HEK293T (cell line): Measurements from ENCODE around the gene HHIPL1.

Source experiments
- CTCF ChIA-PET: fragments of 350-600 bp; formaldehyde crosslinking; extraction: SDS; loops from one replicate; lab custom pipeline; 2021; ENCODE audit warnings: antibody characterized with exemption, inconsistent platforms; lab: Yijun Ruan, JAX
- POLR2A ChIA-PET: fragments of 350-600 bp; formaldehyde crosslinking; extraction: SDS; loops from one replicate; lab custom pipeline; 2020; ENCODE audit warnings: antibody characterized with exemption, inconsistent platforms; lab: Yijun Ruan, JAX
- DNase-seq: peaks from one replicate; pipeline ENCODE4 v3.0.0; 2012; ENCODE audit warnings: mixed read lengths; ENCODE audit errors: extremely low spot score
- ARNT ChIP-seq: fragments of 450-650 bp; IDR thresholded peaks from 2 replicates; pipeline ENCODE4 v1.6.1; 2017; ENCODE audit warnings: mild to moderate bottlenecking
- BHLHE40 ChIP-seq: fragments of 450-650 bp; IDR thresholded peaks from 2 replicates; pipeline ENCODE4 v1.6.1; 2016; ENCODE audit warnings: mild to moderate bottlenecking, moderate library complexity, borderline replicate concordance
- CTBP1 ChIP-seq: fragments of 450-650 bp; IDR thresholded peaks from 2 replicates; pipeline ENCODE4 v1.6.1; 2016; ENCODE audit warnings: borderline replicate concordance
- ELF4 ChIP-seq: fragments of 450-650 bp; IDR thresholded peaks from 2 replicates; pipeline ENCODE4 v1.6.1; 2017; ENCODE audit warnings: antibody characterized with exemption
- FOXA1 ChIP-seq: fragments of 450-650 bp; IDR thresholded peaks from 2 replicates; pipeline ENCODE4 v1.6.1; 2016; ENCODE audit warnings: mild to moderate bottlenecking
- FOXK2 ChIP-seq: fragments of 450-650 bp; IDR thresholded peaks from 2 replicates; pipeline ENCODE4 v1.6.1; 2016; ENCODE audit warnings: mild to moderate bottlenecking
- FOXM1 ChIP-seq: fragments of 450-650 bp; IDR thresholded peaks from 2 replicates; pipeline ENCODE4 v1.6.1; 2017; ENCODE audit warnings: mild to moderate bottlenecking, borderline replicate concordance
- HDGF ChIP-seq: fragments of 450-650 bp; IDR thresholded peaks from 2 replicates; pipeline ENCODE4 v1.6.1; 2017; ENCODE audit warnings: antibody characterized with exemption, borderline replicate concordance
- L3MBTL2 ChIP-seq: fragments of 450-650 bp; conservative IDR thresholded peaks from 2 replicates; pipeline ENCODE4 v1.6.1; 2016; ENCODE audit warnings: mild to moderate bottlenecking
- LEF1 ChIP-seq: fragments of 450-650 bp; IDR thresholded peaks from 2 replicates; pipeline ENCODE4 v1.6.1; 2017; ENCODE audit warnings: mild to moderate bottlenecking, borderline replicate concordance
- NFRKB ChIP-seq: fragments of 450-650 bp; IDR thresholded peaks from 2 replicates; pipeline ENCODE4 v1.6.1; 2016; ENCODE audit warnings: mild to moderate bottlenecking, moderate library complexity
- SP1 ChIP-seq: fragments of 450-650 bp; IDR thresholded peaks from 2 replicates; pipeline ENCODE4 v1.6.1; 2017
- SUZ12 ChIP-seq: fragments of 450-650 bp; IDR thresholded peaks from 2 replicates; pipeline ENCODE4 v1.6.1; 2016; ENCODE audit warnings: mild to moderate bottlenecking
- TARDBP ChIP-seq: fragments of 450-650 bp; IDR thresholded peaks from 2 replicates; pipeline ENCODE4 v1.6.1; 2016
- ZNF384 ChIP-seq: fragments of 450-650 bp; IDR thresholded peaks from 2 replicates; pipeline ENCODE4 v1.6.1; 2016
- TF ChIP-seq, protein P1 (sequence below): fragments of 450-650 bp; IDR thresholded peaks from 2 replicates; pipeline ENCODE4 v1.6.1; 2016

Gene HHIPL1

GRCh38 chr14:99704037-99704436 lies 59.1 kb downstream of the HHIPL1 start:
- DNase-seq: no peak
- CTCF ChIA-PET: no interaction called here
- no peak for TF ChIP-seq HDGF
- no peak for TF ChIP-seq CTBP1
- TF ChIP-seq ZNF384: no peak
- no peak for TF ChIP-seq BHLHE40
- TF ChIP-seq SUZ12: no peak
- TF ChIP-seq FOXM1: no peak
- POLR2A ChIA-PET: no interaction called here

DNA sequence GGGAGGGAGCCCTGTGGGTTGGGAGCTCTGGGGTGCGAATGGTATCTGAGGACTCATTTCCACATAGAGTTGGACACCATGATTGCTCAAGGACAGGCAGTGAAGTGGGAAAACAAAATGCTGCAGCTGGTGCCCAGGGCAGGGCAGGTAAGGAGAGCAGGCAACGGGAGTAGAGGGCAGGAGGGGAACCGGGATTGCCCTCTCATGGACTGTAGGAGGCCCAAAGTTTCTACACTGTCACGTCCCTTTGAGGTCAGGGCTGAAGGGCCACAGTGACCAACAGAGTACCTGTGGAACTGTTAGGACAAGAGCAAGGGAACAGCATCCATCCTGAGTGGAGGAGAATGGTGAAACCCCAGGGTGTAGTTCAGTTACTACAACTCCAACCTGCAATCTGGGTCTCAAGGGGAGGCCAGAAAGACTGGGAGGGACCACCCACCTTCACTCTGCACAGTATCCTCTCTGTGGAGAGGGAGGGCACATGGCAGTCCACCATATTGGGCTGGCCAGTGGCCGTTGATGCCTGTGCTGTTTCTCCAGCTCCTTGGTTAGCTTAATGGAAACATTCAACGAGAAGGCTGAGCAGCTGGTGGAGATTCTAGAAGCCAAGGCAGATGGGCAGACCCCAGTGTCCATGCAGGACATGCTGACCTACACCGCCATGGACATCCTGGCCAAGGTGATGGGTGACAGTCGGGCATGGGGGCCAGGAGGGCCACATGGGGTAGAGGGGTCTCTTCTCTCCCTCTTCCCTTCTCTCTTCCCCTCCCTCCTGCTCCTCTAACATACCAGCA lies 61.4 kb downstream of the HHIPL1 start:
- CTCF ChIA-PET: no interaction called here
- no peak for DNase-seq
- no peak for TF ChIP-seq NFRKB
- no peak for TF ChIP-seq ELF4
- no peak for TF ChIP-seq HDGF
- TF ChIP-seq, protein P1, sequence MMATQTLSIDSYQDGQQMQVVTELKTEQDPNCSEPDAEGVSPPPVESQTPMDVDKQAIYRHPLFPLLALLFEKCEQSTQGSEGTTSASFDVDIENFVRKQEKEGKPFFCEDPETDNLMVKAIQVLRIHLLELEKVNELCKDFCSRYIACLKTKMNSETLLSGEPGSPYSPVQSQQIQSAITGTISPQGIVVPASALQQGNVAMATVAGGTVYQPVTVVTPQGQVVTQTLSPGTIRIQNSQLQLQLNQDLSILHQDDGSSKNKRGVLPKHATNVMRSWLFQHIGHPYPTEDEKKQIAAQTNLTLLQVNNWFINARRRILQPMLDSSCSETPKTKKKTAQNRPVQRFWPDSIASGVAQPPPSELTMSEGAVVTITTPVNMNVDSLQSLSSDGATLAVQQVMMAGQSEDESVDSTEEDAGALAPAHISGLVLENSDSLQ: no peak
- TF ChIP-seq LEF1: no peak
- no peak for TF ChIP-seq ZNF384
- TF ChIP-seq BHLHE40: no peak
- no peak for TF ChIP-seq FOXA1
- TF ChIP-seq FOXK2: no peak
- no peak for TF ChIP-seq SP1
- TF ChIP-seq TARDBP: no peak
- no peak for TF ChIP-seq SUZ12
- POLR2A ChIA-PET: no interaction called here

DNA sequence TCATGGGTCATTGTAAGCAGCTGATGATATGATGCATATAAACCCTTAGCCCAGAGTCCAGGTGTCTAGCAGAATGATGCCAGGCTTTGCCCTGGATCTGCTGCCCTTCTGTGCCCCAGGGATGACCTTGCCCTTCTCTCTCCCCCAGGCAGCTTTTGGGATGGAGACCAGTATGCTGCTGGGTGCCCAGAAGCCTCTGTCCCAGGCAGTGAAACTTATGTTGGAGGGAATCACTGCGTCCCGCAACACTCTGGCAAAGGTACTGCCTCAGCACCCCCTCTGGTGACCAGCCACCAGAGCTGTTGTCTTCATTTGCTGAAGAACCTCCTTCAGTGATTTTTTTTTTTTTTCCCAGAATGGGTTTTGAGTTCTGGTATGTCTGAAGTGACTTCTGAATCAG lies 62.5 kb downstream of the HHIPL1 start:
- CTCF ChIA-PET: no interaction called here
- peak; percentile 2 for DNase-seq
- POLR2A ChIA-PET: no interaction called here
- TF ChIP-seq, protein P1: no peak
- TF ChIP-seq CTBP1: no peak
- no peak for TF ChIP-seq ZNF384
- TF ChIP-seq SUZ12: no peak
- TF ChIP-seq ELF4: no peak

DNA sequence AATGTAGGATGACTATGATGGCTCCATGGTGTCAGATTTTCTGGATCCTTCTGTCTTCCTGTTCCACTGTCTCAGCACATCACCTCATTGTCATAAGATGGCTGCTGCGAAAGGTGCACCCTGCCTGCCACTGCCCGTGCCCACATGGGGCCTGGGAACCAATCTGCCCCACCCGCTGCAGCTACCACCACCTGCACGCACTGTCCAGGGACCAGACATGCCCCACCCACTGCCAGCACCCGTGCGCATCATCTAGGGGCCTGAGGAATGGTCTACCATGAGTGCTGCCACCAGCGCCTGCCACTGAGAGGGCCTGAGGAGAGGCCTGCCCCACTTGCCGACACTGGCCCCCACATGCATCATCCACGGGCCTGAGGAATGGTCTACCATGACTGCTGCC lies 63.0 kb downstream of the HHIPL1 start:
- POLR2A ChIA-PET: no interaction called here
- CTCF ChIA-PET: no interaction called here
- DNase-seq: peak; percentile 1
- no peak for TF ChIP-seq L3MBTL2
- no peak for TF ChIP-seq ARNT
- no peak for TF ChIP-seq ZNF384

DNA sequence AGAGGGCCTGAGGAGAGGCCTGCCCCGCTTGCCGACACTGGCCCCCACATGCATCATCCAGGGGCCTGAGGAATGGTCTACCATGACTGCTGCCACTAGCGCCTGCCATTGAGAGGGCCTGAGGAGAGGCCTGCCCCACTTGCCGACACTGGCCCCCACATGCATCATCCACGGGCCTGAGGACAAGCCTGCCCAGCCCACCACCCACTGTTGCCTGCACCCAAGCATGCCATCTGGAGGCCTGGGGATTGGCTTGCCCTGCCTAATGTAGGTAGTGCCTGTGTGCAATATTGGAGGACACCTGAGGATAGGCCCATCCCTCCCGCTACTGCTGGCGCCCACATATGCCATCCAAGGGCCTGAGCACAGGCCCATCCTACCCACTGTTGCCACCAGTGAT lies 63.5 kb downstream of the HHIPL1 start:
- no peak for DNase-seq
- no peak for TF ChIP-seq ARNT
- TF ChIP-seq, protein P1: no peak
- TF ChIP-seq SUZ12: no peak
- TF ChIP-seq FOXK2: no peak
- TF ChIP-seq CTBP1: no peak
- TF ChIP-seq BHLHE40: no peak
- no peak for TF ChIP-seq FOXM1
- no peak for TF ChIP-seq FOXA1
- TF ChIP-seq ELF4: no peak
- ChIA-PET CTCF (no interaction called here), POLR2A (no interaction called here)

- ChIA-PET CTCF (no interaction called here), POLR2A (no interaction called here)
- TF ChIP-seq HDGF (no peak), ZNF384 (no peak), SUZ12 (no peak), L3MBTL2 (no peak), BHLHE40 (no peak), FOXK2 (no peak), NFRKB (no peak), TARDBP (no peak), SP1 (no peak), FOXA1 (no peak), LEF1 (no peak), CTBP1 (no peak), FOXM1 (no peak), ARNT (no peak), ELF4 (no peak)
- TF ChIP-seq, protein P1: no peak
These were observed 69.0 kb downstream of the HHIPL1 start for GRCh38 chr14:99713972-99714371.

More at GRCh38 chr14:99713972-99714371, 69.0 kb downstream of the HHIPL1 start:
- no peak for DNase-seq
